Liver (tissue), 9 donors: ENCODE measurements around the gene TRPC4. TPM values are rescaled to one million over a fixed set of nuclear protein-coding genes. Genes with fewer than 3 reads are reported as not detected.

Source experiments
- DNase-seq: peaks from one replicate; pipeline ENCODE4 v3.0.0-alpha.2; 2017; ENCODE audit warnings: low spot score
- H3K27ac ChIP-seq, 2 donors: one replicate each; pipeline ENCODE4 v1.7.0; 2013; ENCODE audit warnings: inconsistent platforms in 2 of 2, low read length in 2 of 2, control low read depth in 1 of 2, low read depth in 1 of 2, mild to moderate bottlenecking in 1 of 2
- H3K27me3 ChIP-seq, 4 donors: one replicate each; pipeline versions ENCODE4 v1.6.1 to v1.7.0; 2013; ENCODE audit warnings: low read length in 3 of 4, inconsistent platforms in 1 of 4, mild to moderate bottlenecking in 1 of 4, moderate library complexity in 1 of 4; ENCODE audit not compliant: control insufficient read depth in 4 of 4, insufficient read depth in 4 of 4
- H3K36me3 ChIP-seq, 4 donors: one replicate each; pipeline versions ENCODE4 v1.6.1 to v1.7.0; 2013; ENCODE audit warnings: low read length in 3 of 4, mild to moderate bottlenecking in 3 of 4, low read depth in 1 of 4, moderate library complexity in 1 of 4; ENCODE audit not compliant: control insufficient read depth in 4 of 4, insufficient read depth in 3 of 4
- H3K4me1 ChIP-seq, 4 donors: one replicate each; pipeline versions ENCODE4 v1.6.1 to v1.7.0; 2013; ENCODE audit warnings: low read length in 3 of 4, mild to moderate bottlenecking in 3 of 4, moderate library complexity in 1 of 4; ENCODE audit not compliant: control insufficient read depth in 4 of 4, insufficient read depth in 4 of 4
- H3K4me3 ChIP-seq, 3 donors: one replicate each; pipeline versions ENCODE4 v1.6.1 to v1.7.0; 2013; ENCODE audit warnings: low read length in 3 of 3, control low read depth in 1 of 3, low read depth in 1 of 3, mild to moderate bottlenecking in 1 of 3
- H3K9ac ChIP-seq, 2 donors: one replicate each; pipeline ENCODE4 v1.7.0; 2013; ENCODE audit warnings: low read length in 2 of 2, mild to moderate bottlenecking in 2 of 2, moderate library complexity in 2 of 2, control low read depth in 1 of 2, low read depth in 1 of 2
- H3K9me3 ChIP-seq, 4 donors: one replicate each; pipeline versions ENCODE4 v1.6.1 to v1.7.0; 2013; ENCODE audit warnings: low read length in 3 of 4; ENCODE audit not compliant: control insufficient read depth in 4 of 4
- EGR1 ChIP-seq, 2 donors: IDR thresholded peaks; 2 replicates each; pipeline ENCODE4 v1.6.1; 2016 to 2018; ENCODE audit warnings: antibody characterized with exemption in 2 of 2, low read depth in 2 of 2
- FOXA2 ChIP-seq: IDR thresholded peaks from 2 replicates; pipeline ENCODE4 v1.6.1; 2016; ENCODE audit warnings: antibody characterized with exemption
- GABPA ChIP-seq, 2 donors: IDR thresholded peaks in 1 of 2; conservative IDR thresholded peaks in 1 of 2; 2 replicates each; pipeline ENCODE4 v1.6.1; 2016; ENCODE audit warnings: antibody characterized with exemption in 2 of 2, mild to moderate bottlenecking in 1 of 2, moderate library complexity in 1 of 2
- HNF4A ChIP-seq, 2 donors: conservative IDR thresholded peaks; 2 replicates each; pipeline ENCODE4 v1.6.1; 2016; ENCODE audit warnings: antibody characterized with exemption in 2 of 2, mild to moderate bottlenecking in 2 of 2
- HNF4G ChIP-seq: IDR thresholded peaks from 2 replicates; pipeline ENCODE4 v1.6.1; 2016; ENCODE audit warnings: antibody characterized with exemption
- MAX ChIP-seq: IDR thresholded peaks from 2 replicates; pipeline ENCODE4 v1.6.1; 2016; ENCODE audit warnings: antibody characterized with exemption
- NR2F2 ChIP-seq: IDR thresholded peaks from 2 replicates; pipeline ENCODE4 v1.6.1; 2016; ENCODE audit warnings: antibody characterized with exemption
- RAD21 ChIP-seq, 2 donors: IDR thresholded peaks; 2 replicates each; pipeline ENCODE4 v1.6.1; 2016; ENCODE audit warnings: antibody characterized with exemption in 2 of 2, mild to moderate bottlenecking in 2 of 2
- RXRA ChIP-seq, 2 donors: IDR thresholded peaks; 2 replicates each; pipeline ENCODE4 v1.6.1; 2017 to 2018; ENCODE audit warnings: antibody characterized with exemption in 2 of 2, mild to moderate bottlenecking in 1 of 2
- TAF1 ChIP-seq: conservative IDR thresholded peaks from 2 replicates; pipeline ENCODE4 v1.6.1; 2016; ENCODE audit warnings: antibody characterized with exemption, mild to moderate bottlenecking
- YY1 ChIP-seq: IDR thresholded peaks from 2 replicates; pipeline ENCODE4 v1.6.1; 2016; ENCODE audit warnings: antibody characterized with exemption, mild to moderate bottlenecking
- ZBTB33 ChIP-seq: IDR thresholded peaks from 2 replicates; pipeline ENCODE4 v1.6.1; 2016; ENCODE audit warnings: antibody characterized with exemption
- WGBS: extraction: QIAGEN DNeasy Blood & Tissue Kit; methylation state at CpG from one replicate; pipeline ENCODE4 v1.1.7; 2013; 5-methylcytosine and 5-hydroxymethylcytosine counted together
- polyA plus RNA-seq, 2 donors: library from polyadenylated mRNA; stranded (reverse) in 1 of 2; unstranded in 1 of 2; fragments of 200-250 nt in 1 of 2; fragments of >200 nt in 1 of 2; fragmentation: Nextera tagmentation in 1 of 2; extraction: Ambion mirVana in 1 of 2; gene quantifications; one replicate each; pipeline versions ENCODE4 v1.2.1 to v1.2.3, GENCODE V29; 2013 to 2015
- total RNA-seq, 2 donors: library from RNA; depleted of rRNA; stranded (reverse); fragments of >200 nt; gene quantifications; one replicate each; pipeline ENCODE4 v1.2.3, GENCODE V29; 2014
- TF ChIP-seq, protein P1 (sequence below): fragments of 150-350 bp; IDR thresholded peaks from 2 replicates; pipeline ENCODE4 v1.5.1; 2017; ENCODE audit warnings: improper control_type of control experiment, low read depth, low read length; ENCODE audit not compliant: missing input control
- TF ChIP-seq, protein P2 (sequence below): IDR thresholded peaks from 2 replicates; pipeline ENCODE4 v1.6.1; 2016; ENCODE audit warnings: antibody characterized with exemption
- donor health status: healthy.
- donor health status: healthy.
- donor health status: healthy.
- donor health status: healthy.
- donor health status: healthy.

TRPC4 gene
- total and polyA plus RNA-seq, 4 donors: 0.04 to 0.17 (median 0.05) TPM; not detected in 1

- 81% methylated on average over 1 of the region's 1 CpG for WGBS
- Histone ChIP-seq H3K36me3 (no peaks in the 10 kb centered on the region), H3K9me3 (no peaks in the 10 kb centered on the region), H3K27me3 (no peaks in the 10 kb centered on the region), H3K9ac (no peak overlapping the region), H3K27ac (no peak overlapping the region), H3K4me1 (no peaks in the 10 kb centered on the region), H3K4me3 (no peak overlapping the region)
- no peak for DNase-seq
- no peak for TF ChIP-seq HNF4G
- TF ChIP-seq GABPA (IDR thresholded peaks at IDR 0.05 in 1 of 2, conservative IDR thresholded peaks at IDR 0.05 in 1 of 2): no peak
- TF ChIP-seq, protein P1, sequence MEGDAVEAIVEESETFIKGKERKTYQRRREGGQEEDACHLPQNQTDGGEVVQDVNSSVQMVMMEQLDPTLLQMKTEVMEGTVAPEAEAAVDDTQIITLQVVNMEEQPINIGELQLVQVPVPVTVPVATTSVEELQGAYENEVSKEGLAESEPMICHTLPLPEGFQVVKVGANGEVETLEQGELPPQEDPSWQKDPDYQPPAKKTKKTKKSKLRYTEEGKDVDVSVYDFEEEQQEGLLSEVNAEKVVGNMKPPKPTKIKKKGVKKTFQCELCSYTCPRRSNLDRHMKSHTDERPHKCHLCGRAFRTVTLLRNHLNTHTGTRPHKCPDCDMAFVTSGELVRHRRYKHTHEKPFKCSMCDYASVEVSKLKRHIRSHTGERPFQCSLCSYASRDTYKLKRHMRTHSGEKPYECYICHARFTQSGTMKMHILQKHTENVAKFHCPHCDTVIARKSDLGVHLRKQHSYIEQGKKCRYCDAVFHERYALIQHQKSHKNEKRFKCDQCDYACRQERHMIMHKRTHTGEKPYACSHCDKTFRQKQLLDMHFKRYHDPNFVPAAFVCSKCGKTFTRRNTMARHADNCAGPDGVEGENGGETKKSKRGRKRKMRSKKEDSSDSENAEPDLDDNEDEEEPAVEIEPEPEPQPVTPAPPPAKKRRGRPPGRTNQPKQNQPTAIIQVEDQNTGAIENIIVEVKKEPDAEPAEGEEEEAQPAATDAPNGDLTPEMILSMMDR: no peak
- no peak for TF ChIP-seq HNF4A (conservative IDR thresholded peaks at IDR 0.05)
- no peak for TF ChIP-seq FOXA2
- TF ChIP-seq TAF1: no peak
- no peak for TF ChIP-seq RXRA (IDR thresholded peaks at IDR 0.05)
- no peak for TF ChIP-seq YY1
- TF ChIP-seq, protein P2, sequence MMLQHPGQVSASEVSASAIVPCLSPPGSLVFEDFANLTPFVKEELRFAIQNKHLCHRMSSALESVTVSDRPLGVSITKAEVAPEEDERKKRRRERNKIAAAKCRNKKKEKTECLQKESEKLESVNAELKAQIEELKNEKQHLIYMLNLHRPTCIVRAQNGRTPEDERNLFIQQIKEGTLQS: no peak
- TF ChIP-seq RAD21 (IDR thresholded peaks at IDR 0.05): no peak
- TF ChIP-seq NR2F2: no peak
- TF ChIP-seq MAX: no peak
- TF ChIP-seq EGR1 (IDR thresholded peaks at IDR 0.05; ENCODE audit: low read depth in 2 of 2): no peak
- TF ChIP-seq ZBTB33: no peak
Measured at GRCh38 chr13:37657956-37658355, 211.6 kb downstream of the TRPC4 start.

- no peaks in the 10 kb centered on the region for H3K36me3 ChIP-seq
- no peak overlapping the region for H3K9ac ChIP-seq
- TF ChIP-seq, protein P2: no peak
- H3K9me3 ChIP-seq: no peaks in the 10 kb centered on the region
- no peaks in the 10 kb centered on the region for H3K27me3 ChIP-seq
- H3K4me1 ChIP-seq: no peaks in the 10 kb centered on the region
- no peak for DNase-seq
- H3K4me3 ChIP-seq: no peak overlapping the region
- H3K27ac ChIP-seq: no peak overlapping the region
- WGBS: 57% methylated on average over 2 of the region's 2 CpGs
Measured at GRCh38 chr13:37657134-37657533, 212.4 kb downstream of the TRPC4 start.
